ENCODE data around the gene FKBP15.

DNA sequence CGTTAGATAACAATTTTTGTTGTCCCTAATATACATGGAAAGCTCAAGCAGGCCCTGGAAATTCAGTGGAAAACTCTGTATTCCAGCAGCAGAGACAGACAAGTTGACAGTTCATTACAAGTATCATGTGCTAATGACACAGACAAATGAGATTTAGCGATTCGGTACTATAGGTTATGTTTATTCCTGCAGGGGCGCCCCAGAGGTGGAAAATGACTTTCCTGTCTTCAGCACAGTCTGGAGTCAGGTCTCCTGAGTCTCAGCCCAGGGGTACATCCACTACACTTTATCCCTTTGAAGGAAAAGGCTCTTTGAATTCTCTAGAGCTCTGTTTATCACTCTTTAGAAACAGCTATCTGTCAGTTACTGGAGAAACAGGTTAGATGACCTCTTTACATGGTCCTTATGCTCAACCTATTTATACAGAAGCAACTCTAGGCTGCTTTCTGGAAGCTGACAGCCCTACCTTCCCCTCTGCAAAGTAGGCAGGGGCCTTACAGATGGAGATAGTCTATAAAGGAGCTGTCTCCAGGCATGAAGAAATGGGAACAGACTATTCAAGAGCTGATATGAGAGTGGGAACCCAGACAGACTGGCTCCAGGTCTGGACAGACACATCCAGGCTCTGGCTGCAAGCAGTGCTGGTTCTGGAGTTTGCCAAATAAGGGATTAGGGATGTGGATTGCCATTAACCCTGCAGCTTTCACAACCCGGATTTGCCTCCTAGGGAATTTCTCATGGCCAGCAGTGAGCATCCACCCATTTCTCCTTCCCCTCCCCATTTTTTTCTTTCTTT is 77.4 kb downstream of the FKBP15 start:
- TF ChIP-seq, protein P1, sequence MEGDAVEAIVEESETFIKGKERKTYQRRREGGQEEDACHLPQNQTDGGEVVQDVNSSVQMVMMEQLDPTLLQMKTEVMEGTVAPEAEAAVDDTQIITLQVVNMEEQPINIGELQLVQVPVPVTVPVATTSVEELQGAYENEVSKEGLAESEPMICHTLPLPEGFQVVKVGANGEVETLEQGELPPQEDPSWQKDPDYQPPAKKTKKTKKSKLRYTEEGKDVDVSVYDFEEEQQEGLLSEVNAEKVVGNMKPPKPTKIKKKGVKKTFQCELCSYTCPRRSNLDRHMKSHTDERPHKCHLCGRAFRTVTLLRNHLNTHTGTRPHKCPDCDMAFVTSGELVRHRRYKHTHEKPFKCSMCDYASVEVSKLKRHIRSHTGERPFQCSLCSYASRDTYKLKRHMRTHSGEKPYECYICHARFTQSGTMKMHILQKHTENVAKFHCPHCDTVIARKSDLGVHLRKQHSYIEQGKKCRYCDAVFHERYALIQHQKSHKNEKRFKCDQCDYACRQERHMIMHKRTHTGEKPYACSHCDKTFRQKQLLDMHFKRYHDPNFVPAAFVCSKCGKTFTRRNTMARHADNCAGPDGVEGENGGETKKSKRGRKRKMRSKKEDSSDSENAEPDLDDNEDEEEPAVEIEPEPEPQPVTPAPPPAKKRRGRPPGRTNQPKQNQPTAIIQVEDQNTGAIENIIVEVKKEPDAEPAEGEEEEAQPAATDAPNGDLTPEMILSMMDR (conservative IDR thresholded peaks at IDR 0.05; ENCODE audit: low read depth, low read length): no peak
- TF ChIP-seq FOS (IDR thresholded peaks at IDR 0.05; ENCODE audit: low read depth, low read length) (no peak), POLR2A (IDR thresholded peaks at IDR 0.05; ENCODE audit: low read depth, low read length) (no peak), RAD21 (IDR thresholded peaks at IDR 0.05; ENCODE audit: low read length) (no peak), CEBPB (IDR thresholded peaks at IDR 0.05; ENCODE audit: low read depth, low read length) (no peak), MXI1 (IDR thresholded peaks at IDR 0.05; ENCODE audit: borderline replicate concordance, low read depth, low read length) (no peak), RCOR1 (IDR thresholded peaks at IDR 0.05; ENCODE audit: insufficient replicate concordance, low read length) (no peak), BHLHE40 (IDR thresholded peaks at IDR 0.05; ENCODE audit: low read depth, low read length) (no peak), RFX5 (IDR thresholded peaks at IDR 0.05; ENCODE audit: low read depth, low read length) (no peak), NFE2L2 (IDR thresholded peaks at IDR 0.05; ENCODE audit: low read depth, low read length) (no peak), SMC3 (IDR thresholded peaks at IDR 0.05; ENCODE audit: low read depth, low read length) (no peak), CHD1 (IDR thresholded peaks at IDR 0.05; ENCODE audit: low read depth, low read length) (no peak)
- TF ChIP-seq, protein P2, sequence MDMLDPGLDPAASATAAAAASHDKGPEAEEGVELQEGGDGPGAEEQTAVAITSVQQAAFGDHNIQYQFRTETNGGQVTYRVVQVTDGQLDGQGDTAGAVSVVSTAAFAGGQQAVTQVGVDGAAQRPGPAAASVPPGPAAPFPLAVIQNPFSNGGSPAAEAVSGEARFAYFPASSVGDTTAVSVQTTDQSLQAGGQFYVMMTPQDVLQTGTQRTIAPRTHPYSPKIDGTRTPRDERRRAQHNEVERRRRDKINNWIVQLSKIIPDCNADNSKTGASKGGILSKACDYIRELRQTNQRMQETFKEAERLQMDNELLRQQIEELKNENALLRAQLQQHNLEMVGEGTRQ (IDR thresholded peaks at IDR 0.05; ENCODE audit: low read depth, low read length): no peak
- TF ChIP-seq, protein P3, sequence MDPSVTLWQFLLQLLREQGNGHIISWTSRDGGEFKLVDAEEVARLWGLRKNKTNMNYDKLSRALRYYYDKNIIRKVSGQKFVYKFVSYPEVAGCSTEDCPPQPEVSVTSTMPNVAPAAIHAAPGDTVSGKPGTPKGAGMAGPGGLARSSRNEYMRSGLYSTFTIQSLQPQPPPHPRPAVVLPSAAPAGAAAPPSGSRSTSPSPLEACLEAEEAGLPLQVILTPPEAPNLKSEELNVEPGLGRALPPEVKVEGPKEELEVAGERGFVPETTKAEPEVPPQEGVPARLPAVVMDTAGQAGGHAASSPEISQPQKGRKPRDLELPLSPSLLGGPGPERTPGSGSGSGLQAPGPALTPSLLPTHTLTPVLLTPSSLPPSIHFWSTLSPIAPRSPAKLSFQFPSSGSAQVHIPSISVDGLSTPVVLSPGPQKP (IDR thresholded peaks at IDR 0.05; ENCODE audit: borderline replicate concordance, low read depth, low read length): no peak

Data from IMR-90 (cell line).